HEK293T (cell line): ENCODE measurements around the gene GABRA4.

Source experiments
- BHLHE40 ChIP-seq: fragments of 450-650 bp; IDR thresholded peaks from 2 replicates; pipeline ENCODE4 v1.6.1; 2016; ENCODE audit warnings: mild to moderate bottlenecking, moderate library complexity, borderline replicate concordance
- CTBP1 ChIP-seq: fragments of 450-650 bp; IDR thresholded peaks from 2 replicates; pipeline ENCODE4 v1.6.1; 2016; ENCODE audit warnings: borderline replicate concordance
- ELF4 ChIP-seq: fragments of 450-650 bp; IDR thresholded peaks from 2 replicates; pipeline ENCODE4 v1.6.1; 2017; ENCODE audit warnings: antibody characterized with exemption
- FOXK2 ChIP-seq: fragments of 450-650 bp; IDR thresholded peaks from 2 replicates; pipeline ENCODE4 v1.6.1; 2016; ENCODE audit warnings: mild to moderate bottlenecking
- FOXM1 ChIP-seq: fragments of 450-650 bp; IDR thresholded peaks from 2 replicates; pipeline ENCODE4 v1.6.1; 2017; ENCODE audit warnings: mild to moderate bottlenecking, borderline replicate concordance
- HDGF ChIP-seq: fragments of 450-650 bp; IDR thresholded peaks from 2 replicates; pipeline ENCODE4 v1.6.1; 2017; ENCODE audit warnings: antibody characterized with exemption, borderline replicate concordance
- LEF1 ChIP-seq: fragments of 450-650 bp; IDR thresholded peaks from 2 replicates; pipeline ENCODE4 v1.6.1; 2017; ENCODE audit warnings: mild to moderate bottlenecking, borderline replicate concordance
- PKNOX1 ChIP-seq: fragments of 450-650 bp; IDR thresholded peaks from 2 replicates; pipeline ENCODE4 v1.6.1; 2016
- SP1 ChIP-seq: fragments of 450-650 bp; IDR thresholded peaks from 2 replicates; pipeline ENCODE4 v1.6.1; 2017
- SUZ12 ChIP-seq: fragments of 450-650 bp; IDR thresholded peaks from 2 replicates; pipeline ENCODE4 v1.6.1; 2016; ENCODE audit warnings: mild to moderate bottlenecking
- TARDBP ChIP-seq: fragments of 450-650 bp; IDR thresholded peaks from 2 replicates; pipeline ENCODE4 v1.6.1; 2016
- ZNF384 ChIP-seq: fragments of 450-650 bp; IDR thresholded peaks from 2 replicates; pipeline ENCODE4 v1.6.1; 2016

- TF ChIP-seq FOXM1, result no peak
- TF ChIP-seq PKNOX1, result no peak
- TF ChIP-seq SP1, result no peak
- no peak for TF ChIP-seq LEF1
- no peak for TF ChIP-seq SUZ12
- no peak for TF ChIP-seq FOXK2
- no peak for TF ChIP-seq ZNF384
- TF ChIP-seq TARDBP, result no peak
- no peak for TF ChIP-seq BHLHE40
- no peak for TF ChIP-seq ELF4
- no peak for TF ChIP-seq HDGF
- TF ChIP-seq CTBP1, result no peak
These were observed 98.6 kb downstream of the GABRA4 start for GRCh38 chr4:46894826-46895225.
